ENCODE data around the gene SARDH. TPM values are rescaled to one million over a fixed set of nuclear protein-coding genes. Genes with fewer than 3 reads are reported as not detected.

The SARDH gene
- total and polyA plus RNA-seq, 2 donors from 2014 or later, result 4.6 to 12.0 TPM

DNA sequence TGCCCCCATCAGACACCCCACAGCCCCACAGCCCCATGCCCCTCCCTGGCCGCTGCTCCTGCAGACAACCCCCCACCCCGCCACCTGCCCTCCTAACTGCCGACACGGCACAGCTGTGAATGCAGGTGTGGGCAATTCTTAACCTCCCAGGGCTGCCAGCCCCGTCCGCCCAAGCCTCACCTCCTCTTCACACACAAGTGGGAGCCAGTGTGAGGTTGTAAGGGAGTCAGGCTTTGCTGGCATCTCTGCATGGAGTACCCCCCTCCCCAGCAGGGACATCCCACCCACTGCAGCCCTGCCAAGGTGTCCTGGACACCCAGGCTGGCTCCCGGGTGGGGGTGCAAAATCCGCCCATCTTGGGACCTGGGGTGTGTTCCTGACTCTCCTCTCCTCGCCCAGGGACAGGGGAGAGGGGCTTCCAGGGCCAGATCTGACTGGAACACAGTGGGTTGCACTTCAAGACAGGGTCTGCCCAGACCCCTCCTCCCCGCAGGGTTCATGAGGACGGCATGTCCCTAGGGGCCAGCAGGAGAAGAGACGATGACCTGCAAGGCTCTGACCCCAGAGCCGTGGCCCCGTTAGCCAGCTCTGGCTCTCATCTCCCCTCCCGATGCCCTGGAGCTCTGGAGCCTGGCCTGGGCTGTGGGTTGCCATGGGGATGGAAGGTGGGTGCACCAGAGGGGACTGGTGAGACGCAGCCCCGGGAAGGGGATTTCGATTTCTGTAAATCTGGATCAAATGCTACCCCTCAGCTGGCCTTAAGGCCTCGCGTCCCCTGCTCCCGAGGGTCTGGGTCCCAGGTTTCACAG, 34.4 kb downstream of the SARDH start:
- TF ChIP-seq, protein P1, sequence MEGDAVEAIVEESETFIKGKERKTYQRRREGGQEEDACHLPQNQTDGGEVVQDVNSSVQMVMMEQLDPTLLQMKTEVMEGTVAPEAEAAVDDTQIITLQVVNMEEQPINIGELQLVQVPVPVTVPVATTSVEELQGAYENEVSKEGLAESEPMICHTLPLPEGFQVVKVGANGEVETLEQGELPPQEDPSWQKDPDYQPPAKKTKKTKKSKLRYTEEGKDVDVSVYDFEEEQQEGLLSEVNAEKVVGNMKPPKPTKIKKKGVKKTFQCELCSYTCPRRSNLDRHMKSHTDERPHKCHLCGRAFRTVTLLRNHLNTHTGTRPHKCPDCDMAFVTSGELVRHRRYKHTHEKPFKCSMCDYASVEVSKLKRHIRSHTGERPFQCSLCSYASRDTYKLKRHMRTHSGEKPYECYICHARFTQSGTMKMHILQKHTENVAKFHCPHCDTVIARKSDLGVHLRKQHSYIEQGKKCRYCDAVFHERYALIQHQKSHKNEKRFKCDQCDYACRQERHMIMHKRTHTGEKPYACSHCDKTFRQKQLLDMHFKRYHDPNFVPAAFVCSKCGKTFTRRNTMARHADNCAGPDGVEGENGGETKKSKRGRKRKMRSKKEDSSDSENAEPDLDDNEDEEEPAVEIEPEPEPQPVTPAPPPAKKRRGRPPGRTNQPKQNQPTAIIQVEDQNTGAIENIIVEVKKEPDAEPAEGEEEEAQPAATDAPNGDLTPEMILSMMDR (IDR thresholded peaks at IDR 0.05; ENCODE audit: borderline replicate concordance, extremely low read depth, insufficient read depth), result no peak
- no peaks in the 10 kb centered on the region for H3K36me3 ChIP-seq (ENCODE audit: control insufficient read depth in 2 of 3, insufficient read depth in 3 of 3, low read length in 3 of 3)
- peak in 2 of 5 donors; percentile 53 to 65 for DNase-seq
- no peak for FAIRE-seq
- H3K4me3 ChIP-seq (ENCODE audit: low read length in 3 of 3), result no peak overlapping the region
- H3K9ac ChIP-seq (ENCODE audit: low read length in 3 of 3), result no peak overlapping the region
- no peaks in the 10 kb centered on the region for H3K9me3 ChIP-seq (ENCODE audit: control insufficient read depth in 2 of 3, insufficient read depth in 1 of 3, low read length in 3 of 3)
- H3K27ac ChIP-seq (ENCODE audit: low read depth in 2 of 2, low read length in 2 of 2), result no peak overlapping the region
- H3K4me1 ChIP-seq (ENCODE audit: control insufficient read depth in 2 of 3, insufficient read depth in 2 of 3, low read depth in 1 of 3, low read length in 3 of 3), result peaks cover 0 to 10% (median 0%) of the 10 kb centered on the region in 3 donors
- intact Hi-C loops (cut with DNase I), result no loop called here
- H3K27me3 ChIP-seq (ENCODE audit: control insufficient read depth, insufficient read depth, low read length), result no peaks in the 10 kb centered on the region

DNA sequence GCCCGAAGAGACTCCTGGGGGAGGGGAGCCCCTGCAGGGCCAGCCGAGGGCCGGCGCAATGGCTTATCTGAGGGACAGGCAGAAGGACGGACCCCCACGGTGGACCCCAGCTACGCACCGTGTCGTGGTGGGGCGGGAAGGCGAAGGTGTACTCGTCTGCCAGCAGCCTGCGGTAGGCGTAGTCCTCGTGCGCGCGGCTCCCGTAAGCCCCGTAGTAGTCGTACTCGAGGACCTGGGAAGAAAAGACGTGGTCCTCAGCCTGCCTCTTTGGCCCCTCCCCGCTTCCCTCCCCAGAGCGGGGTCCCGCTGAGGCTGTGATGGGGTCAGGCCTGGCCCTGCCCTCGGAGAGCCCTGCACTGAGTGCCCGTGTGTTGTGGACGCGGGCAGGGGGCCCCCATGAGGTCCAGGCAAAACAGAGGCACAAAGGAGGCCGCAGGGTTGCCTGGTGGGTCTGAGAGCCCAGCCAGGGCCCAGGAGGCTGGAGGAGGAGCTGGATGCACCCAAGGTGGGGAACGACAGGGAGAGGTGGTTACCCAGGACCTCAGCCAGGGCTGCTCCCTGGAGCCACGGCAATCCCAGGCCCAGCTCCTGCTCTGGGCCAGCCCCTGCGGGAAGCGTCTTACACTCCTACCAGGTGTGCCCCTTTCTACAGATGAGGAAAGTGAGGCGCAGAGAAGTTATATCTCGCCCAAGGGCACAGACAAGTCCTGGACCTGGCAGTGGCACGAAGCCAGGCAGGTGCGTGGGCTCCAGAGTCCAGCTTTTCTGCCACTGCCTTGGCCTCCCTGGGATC, 35.2 kb downstream of the SARDH start:
- no peak for FAIRE-seq
- Histone ChIP-seq H3K36me3 (ENCODE audit: control insufficient read depth in 2 of 3, insufficient read depth in 3 of 3, low read length in 3 of 3) (no peaks in the 10 kb centered on the region), H3K9ac (ENCODE audit: low read length in 3 of 3) (no peak overlapping the region), H3K27ac (ENCODE audit: low read depth in 2 of 2, low read length in 2 of 2) (no peak overlapping the region), H3K27me3 (ENCODE audit: control insufficient read depth, insufficient read depth, low read length) (no peaks in the 10 kb centered on the region), H3K4me3 (ENCODE audit: low read length in 3 of 3) (peak overlapping the region in 2 of 3 donors; percentile 25 to 48), H3K9me3 (ENCODE audit: control insufficient read depth in 2 of 3, insufficient read depth in 1 of 3, low read length in 3 of 3) (no peaks in the 10 kb centered on the region), H3K4me1 (ENCODE audit: control insufficient read depth in 2 of 3, insufficient read depth in 2 of 3, low read depth in 1 of 3, low read length in 3 of 3) (peaks cover 0 to 10% (median 0%) of the 10 kb centered on the region in 3 donors)
- intact Hi-C loops (cut with DNase I), result no loop called here
- TF ChIP-seq, protein P1 (IDR thresholded peaks at IDR 0.05; ENCODE audit: borderline replicate concordance, extremely low read depth, insufficient read depth), result no peak
- DNase-seq, result peak in 2 of 5 donors; percentile 71 to 72

- H3K36me3 ChIP-seq (ENCODE audit: control insufficient read depth in 2 of 3, insufficient read depth in 3 of 3, low read length in 3 of 3), result no peaks in the 10 kb centered on the region
- H3K9ac ChIP-seq (ENCODE audit: low read length in 3 of 3), result no peak overlapping the region
- peaks cover 0 to 6% (median 0%) of the 10 kb centered on the region in 3 donors for H3K4me1 ChIP-seq (ENCODE audit: control insufficient read depth in 2 of 3, insufficient read depth in 2 of 3, low read depth in 1 of 3, low read length in 3 of 3)
- FAIRE-seq, result no peak
- intact Hi-C loops (cut with DNase I), result no loop called here
- TF ChIP-seq, protein P1 (IDR thresholded peaks at IDR 0.05; ENCODE audit: borderline replicate concordance, extremely low read depth, insufficient read depth), result no peak
- peak; percentile 60 to 82 (median 78) for DNase-seq
- no peaks in the 10 kb centered on the region for H3K9me3 ChIP-seq (ENCODE audit: control insufficient read depth in 2 of 3, insufficient read depth in 1 of 3, low read length in 3 of 3)
- H3K27ac ChIP-seq (ENCODE audit: low read depth in 2 of 2, low read length in 2 of 2), result no peak overlapping the region
- no peaks in the 10 kb centered on the region for H3K27me3 ChIP-seq (ENCODE audit: control insufficient read depth, insufficient read depth, low read length)
- H3K4me3 ChIP-seq (ENCODE audit: low read length in 3 of 3), result peak overlapping the region in 2 of 3 donors; percentile 25 to 48
Measured at GRCh38 chr9:133701981-133702797, 36.0 kb downstream of the SARDH start.

All from kidney (tissue), 14 donors.